GM23248 (cell line): ENCODE results near the gene ZNF467.

Source experiments
- EZH2 ChIP-seq: fragments of 200-600 bp; sonication (generic); IDR thresholded peaks from 2 replicates; pipeline ENCODE4 v1.6.1; 2018; ENCODE audit warnings: antibody characterized with exemption, mild to moderate bottlenecking; ENCODE audit not compliant: insufficient read depth, poor library complexity, severe bottlenecking
- EZH2phosphoT487 ChIP-seq: fragments of 200-600 bp; sonication (generic); IDR thresholded peaks from 2 replicates; pipeline ENCODE4 v1.6.1; 2018; ENCODE audit warnings: antibody characterized with exemption, moderate library complexity, mild to moderate bottlenecking, low read depth; ENCODE audit not compliant: insufficient read depth

DNA sequence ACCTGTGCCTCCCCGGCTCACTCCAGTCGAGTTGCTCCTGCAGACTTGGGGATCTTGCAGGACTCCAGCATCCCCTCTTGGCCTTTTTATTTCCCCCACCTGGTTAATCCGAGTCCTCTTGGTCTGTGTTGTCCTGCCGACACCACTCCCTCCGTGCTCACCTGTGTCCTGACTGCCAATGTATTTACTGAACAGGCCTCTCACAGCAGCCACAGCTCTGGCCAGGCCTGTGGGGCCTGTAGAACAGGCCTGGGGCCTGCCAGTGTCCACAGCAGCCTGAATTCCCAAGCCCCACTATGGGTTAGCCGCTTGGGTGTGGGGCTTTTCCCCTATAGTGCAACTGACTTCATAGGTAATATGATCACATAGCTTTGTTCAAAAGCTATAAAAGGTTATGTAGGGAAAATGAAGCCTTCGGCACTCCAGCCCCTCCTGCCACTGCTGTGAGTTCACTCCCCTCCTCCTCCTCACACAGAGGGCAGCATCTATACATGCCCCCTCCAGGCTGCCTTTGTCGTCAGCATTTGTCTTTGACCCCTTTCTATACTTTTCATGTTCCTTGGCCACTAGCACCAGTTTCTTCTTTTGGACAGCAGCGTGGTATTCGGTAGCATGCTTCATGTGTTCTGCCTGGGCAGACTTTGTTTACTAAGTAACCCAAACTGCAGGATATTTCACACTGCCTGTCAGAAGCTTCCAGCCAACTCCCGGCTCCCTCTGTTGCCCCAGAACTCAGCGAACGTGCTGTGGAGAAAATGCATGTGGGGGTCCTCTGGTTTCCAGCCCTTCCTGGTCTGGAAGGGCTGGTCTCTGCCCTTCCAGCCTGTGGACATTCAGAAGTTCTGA, 46.1 kb downstream of the ZNF467 start:
- TF ChIP-seq EZH2 = no peak
- no peak for TF ChIP-seq EZH2phosphoT487
